Activated CD4-positive, alpha-beta T cell treated with anti-CD3 and anti-CD28 coated beads, Interleukin-2, amount 50 U/mL, for 1 hour (primary cell): ENCODE results near the gene OR5AL1.
"Not testable (repeated sequence)": the region's sequence is repeated elsewhere in the genome, so short reads cannot be mapped to it uniquely, and the experiment has no call there.

Experiments used
- DNase-seq: peaks from one replicate; pipeline ENCODE4 v3.0.0-alpha.2; 2020

Gene OR5AL1

DNA sequence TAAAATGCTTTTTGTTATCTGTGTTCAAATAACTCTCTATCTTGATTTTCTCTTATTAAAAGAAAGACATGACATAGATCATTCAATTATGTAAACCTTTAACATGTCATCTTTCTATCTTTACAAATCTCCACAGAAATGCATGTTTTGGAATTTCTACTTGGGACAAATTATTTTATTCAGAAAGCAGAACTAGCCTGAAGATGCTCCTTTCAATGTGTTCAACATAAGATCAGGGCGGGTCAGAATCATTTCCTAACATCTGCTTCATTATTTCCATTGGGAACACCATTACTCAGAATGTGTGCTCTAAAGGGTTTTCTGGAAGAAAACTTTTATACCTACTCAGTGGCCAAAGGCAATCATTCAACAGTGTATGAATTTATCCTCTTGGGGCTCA lies at the start of gene OR5AL1:
TSS of gene OR5AL1 (plus strand) at position 301 of the 400 bp plus-strand sequence.
- no peak for DNase-seq

DNA sequence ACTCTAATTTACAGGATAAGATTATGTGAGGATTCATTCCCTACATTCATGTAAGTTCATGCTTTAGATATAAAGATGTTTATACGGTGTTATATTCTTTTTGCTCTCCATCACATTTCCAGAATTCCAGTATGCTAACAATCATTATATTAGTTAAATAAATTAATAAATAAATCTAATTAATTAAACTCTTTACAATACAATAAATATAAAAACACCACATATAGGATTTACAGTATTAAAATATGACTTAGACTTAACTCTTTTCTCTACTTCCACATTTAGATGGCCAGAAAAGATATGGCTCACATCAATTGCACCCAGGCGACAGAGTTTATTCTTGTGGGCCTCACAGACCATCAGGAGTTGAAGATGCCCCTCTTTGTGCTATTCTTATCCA lies 37.2 kb upstream of the OR5AL1 start, which contains the start of gene OR8U1:
TSS of gene OR8U1 (plus strand) at position 301 of the 400 bp plus-strand sequence. CDS start at position 301, 0 bp downstream.
- no peak for DNase-seq

DNA sequence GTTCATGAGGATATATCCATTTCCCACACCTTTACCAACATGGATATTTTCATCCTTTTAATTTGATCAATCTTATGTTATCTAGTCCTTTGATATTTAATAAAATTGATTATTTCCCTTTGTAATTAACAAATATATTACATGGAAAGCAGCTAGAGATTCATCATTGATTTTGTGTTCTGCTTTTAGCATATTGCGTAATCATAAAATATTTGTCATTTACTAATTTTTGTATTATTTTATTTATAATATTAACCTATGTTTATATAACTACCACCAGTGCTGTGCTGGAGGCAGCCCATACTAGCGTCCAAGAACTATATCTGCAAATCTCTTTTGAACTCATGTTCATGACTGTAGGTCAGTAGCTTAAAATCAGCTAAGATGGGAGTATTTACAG lies 32.4 kb upstream of the OR5AL1 start:
- no peak for DNase-seq

DNA sequence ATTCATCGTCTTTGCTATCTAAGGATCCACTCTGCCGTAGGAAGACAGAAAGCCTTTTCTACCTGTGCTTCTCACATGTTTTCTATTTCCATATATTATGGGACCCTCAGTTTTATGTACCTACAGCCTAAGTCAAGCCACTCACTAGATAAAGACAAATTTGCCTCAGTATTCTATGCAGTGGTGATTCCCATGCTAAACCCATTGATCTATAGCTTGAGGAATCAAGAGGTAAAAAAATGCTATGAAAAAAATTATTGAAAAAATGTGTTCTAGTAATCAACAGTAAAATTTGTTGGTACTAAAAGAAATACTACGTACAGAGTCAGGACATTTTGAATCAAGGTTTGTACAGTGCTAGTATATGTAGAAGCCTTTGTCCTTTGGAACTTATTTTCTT lies 18.1 kb upstream of the OR5AL1 start:
- no peak for DNase-seq

DNA sequence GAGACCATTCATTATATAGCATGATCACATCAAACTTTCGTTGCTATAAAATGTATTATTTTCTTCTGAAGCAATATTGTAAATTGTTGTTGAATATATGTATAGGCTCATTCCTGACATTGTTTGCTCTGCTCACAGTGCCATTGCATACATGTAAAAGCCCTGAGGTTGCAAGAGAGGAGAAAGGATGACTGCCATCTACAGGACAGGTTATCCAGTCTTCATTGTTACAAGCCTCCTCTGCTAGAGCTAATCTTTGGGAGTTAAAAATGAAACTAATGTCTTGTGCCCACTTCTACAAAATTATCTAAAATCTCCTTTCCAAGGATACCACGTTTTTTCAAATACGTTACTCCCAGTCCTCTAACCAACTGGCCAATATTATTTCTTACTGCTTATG lies 16.4 kb upstream of the OR5AL1 start:
- no peak for DNase-seq

DNA sequence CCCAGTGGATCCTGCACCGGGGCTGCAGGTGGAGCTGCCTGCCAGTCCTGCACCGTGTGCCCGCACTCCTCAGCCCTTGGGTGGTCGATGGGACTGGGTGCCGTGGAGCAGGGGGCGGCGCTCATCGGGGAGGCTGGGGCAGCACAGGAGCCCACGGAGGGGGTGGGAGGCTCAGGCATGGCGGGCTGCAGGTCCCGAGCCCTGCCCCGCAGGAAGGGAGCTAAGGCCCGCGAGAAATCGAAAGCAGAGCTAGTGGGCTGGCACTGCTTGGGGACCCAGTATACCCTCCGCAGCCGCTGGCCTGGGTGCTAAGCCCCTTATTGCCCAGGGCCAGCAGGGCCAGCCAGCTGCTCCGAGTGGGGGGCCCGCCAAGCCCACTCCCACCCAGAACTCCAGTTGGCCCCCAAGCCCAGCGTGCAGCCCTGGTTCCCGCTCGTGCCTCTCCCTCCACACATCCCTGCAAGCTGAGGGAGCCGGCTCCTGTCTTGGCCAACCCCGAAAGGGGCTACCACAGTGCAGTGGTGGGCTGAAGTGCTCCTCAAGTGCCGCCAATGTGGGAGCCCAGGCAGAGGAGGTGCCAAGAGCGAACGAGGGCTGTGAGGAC lies 10.5 kb upstream of the OR5AL1 start:
- not testable (repeated sequence) for DNase-seq

DNA sequence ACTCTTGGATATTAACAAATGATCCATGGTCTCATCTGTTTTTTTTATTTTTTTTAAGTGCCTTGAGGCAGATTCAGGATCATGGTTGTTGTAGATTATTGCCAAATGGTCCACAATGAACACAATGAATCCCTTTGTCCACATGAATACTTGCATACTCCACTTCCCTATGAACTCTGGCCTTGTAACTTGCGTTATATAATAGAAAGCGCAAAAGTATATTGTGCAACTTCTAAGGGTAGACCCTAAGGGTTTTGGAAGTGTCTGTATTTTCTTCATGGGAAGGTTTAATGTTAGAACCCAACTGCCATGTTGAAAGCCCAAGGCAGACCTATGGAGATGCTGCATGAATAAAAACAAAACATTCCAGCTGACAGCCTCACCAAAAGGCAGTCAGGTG lies 8.1 kb upstream of the OR5AL1 start:
- no peak for DNase-seq

DNA sequence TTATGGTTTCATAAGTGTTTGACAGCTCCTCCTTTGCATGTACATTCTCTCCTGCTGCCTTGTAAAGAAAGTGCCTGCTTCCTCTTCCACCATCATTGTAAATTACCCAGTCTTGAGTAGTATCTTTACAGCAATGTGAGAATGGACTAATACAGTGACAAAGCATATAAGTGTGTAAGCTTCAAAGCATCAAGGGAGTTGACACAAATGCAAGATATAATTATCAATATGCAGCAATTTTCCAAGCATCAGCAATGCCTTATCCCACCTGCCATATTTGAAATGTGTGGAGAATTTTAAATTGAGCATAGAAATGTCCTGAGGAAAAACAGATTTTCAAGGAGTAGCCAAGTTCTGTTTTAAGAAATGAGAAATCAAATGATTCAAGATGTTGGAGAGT lies 1.7 kb upstream of the OR5AL1 start:
- DNase-seq = no peak

DNA sequence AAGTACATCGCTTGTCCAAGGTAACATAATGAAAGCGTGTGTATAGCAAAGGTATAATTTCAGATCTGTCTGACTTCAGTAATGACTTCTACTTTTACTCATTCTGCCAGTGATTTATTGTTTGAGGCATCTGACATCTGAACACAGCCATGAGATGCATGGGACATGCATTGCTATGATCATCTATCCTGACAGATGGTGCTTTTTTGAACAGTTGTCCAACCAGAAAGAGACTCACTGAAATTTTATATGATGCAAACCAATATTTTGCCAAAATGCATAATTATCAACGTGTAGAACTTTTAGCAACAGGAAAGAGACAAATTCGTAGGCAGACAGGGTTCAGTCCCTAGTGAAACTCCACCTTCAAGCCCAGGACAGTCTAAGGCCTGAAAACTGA lies 41.0 kb downstream of the OR5AL1 start:
- DNase-seq = no peak

DNA sequence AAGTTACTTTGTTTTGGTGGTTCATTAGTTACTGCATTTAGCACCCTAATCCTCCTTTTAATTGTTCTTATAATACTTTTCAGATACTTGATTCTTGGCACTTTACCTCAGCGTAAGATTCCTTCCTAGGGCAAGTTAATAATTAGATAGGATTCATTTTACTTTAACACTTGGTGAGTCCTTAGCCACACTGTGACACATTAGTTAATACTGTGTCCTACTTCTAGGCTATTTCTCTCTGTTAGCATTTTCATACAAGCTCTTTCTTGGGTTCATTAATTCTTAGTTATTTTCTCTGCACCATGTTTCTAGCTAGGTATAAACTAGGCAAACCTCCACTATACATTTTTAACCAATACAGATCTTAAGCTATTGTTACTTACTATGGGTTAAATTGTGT lies 44.6 kb downstream of the OR5AL1 start:
- DNase-seq = no peak
